GM19452 (cell line): ENCODE measurements around the gene EGLN3.

Experiments used
- ATAC-seq: cut with Tn5 transposase; IDR thresholded peaks from one replicate; pipeline ENCODE4 v1.9.1; 2021; ENCODE audit not compliant: unreplicated experiment

EGLN3 gene

GRCh38 chr14:33915682-33916081 is 35.2 kb downstream of the EGLN3 start:
- no peak for ATAC-seq

GRCh38 chr14:33914676-33915516 is 36.0 kb downstream of the EGLN3 start:
- no peak for ATAC-seq

DNA sequence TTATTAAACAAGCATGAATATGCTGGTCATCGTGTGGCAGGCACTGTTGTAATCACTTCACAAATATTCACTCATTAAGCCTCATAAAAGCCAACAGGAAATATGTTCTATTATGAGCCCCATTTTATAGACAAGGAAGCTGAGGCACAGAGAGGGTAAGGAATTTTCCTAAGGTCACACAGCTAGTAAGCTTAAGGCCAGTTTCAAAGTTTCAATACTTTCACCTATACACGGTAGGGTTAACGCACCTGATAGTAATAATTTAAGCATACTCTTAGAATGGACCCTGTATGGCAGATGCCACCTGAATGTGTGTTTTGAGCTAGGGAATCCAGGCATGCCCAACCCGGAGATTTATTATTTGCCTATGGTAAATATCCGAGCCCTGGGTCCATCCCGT is 39.8 kb downstream of the EGLN3 start:
- ATAC-seq = no peak

GRCh38 chr14:33910435-33910834 is 40.4 kb downstream of the EGLN3 start:
- no peak for ATAC-seq

GRCh38 chr14:33909380-33910084 is 41.3 kb downstream of the EGLN3 start:
- no peak for ATAC-seq

DNA sequence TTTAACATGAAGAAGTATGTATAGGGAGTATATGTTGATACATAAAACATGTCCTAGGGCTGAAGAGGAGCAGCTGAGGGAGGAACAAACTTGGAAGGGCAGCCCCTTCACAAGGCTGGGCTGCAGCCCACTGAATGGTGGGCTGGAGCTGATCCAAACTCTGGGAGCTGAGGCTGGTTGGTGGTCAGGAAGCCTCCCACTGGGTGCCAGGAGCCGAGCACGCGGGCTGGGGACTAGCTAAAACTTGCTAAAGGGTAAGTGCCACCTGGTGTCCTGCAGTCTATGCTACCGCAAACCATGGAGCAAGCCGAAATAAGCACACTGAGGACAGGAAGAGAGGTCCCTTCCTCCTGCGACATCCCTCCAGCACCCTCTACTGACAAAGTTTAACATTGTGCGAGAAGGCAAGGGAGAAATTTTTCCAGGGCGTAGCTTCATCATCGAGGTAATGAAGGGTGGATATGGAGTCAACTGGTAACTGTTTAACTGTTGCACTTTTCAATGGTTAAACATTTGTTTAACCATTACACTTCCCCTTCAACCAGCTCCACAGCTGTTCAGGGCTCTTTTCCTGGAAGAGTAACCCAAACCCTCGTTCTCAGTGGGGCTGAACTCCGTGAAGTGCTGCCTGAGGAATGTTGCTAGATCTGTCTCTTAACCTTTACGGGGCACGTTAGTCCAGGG is 42.2 kb downstream of the EGLN3 start:
- no peak for ATAC-seq

GRCh38 chr14:33906968-33907367 is 43.9 kb downstream of the EGLN3 start:
- no peak for ATAC-seq

DNA sequence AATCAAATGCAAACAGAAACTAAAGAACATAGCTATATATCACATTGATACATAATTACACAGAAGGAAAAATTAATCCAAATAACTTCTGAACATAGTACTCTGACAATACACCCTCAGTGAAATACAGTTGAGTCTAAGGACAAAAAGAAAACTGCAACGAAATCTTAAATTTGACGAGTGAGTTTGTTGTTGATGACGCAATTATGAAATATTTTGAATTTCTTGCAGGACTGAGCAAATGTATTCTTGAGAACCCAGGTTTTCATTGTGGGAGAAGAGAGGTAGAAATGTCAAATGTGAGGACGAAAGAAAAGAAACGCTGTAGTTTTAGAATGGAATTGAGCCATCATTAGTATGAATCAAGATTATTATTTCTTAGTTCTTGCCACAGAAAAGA is 46.3 kb downstream of the EGLN3 start:
- no peak for ATAC-seq

- no peak for ATAC-seq
Measured at GRCh38 chr14:33903369-33903768, 47.5 kb downstream of the EGLN3 start.

- no peak for ATAC-seq
Measured at GRCh38 chr14:33902363-33902762, 48.5 kb downstream of the EGLN3 start.

DNA sequence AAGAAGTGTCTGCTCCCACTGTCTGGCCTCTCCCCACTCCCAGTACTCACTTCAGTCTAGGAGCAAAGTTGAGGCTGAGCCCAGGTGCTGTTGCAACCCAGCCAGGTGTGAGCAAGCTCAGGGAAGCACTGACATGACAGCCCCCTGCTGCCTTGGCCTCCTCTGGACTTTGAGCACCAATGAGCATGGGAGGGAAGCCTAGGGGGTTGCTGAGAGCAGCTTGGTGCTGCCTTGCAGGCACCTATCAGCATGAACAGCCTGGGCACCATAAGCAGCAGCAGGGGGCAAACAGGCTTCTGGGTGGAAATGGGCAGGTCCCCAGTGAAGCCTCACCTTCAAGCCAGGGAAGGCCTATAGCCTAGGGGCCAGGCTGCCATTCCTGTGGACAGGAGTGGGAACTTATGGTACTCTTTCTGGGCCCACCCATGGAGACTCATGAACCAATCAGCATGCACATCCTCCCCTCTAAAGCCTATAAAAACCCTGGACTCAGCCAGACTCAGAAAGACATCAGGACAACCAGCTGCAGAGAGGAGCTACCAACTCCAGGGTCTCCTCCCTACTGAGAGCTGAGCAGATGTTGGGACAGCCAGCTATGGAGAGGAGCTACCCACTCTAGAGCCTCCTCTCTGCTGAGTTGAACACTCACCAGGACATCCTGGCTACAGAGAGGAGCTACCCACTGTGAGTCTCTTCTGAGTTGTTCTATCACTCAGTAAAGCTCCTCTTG is 49.3 kb downstream of the EGLN3 start:
- no peak for ATAC-seq

DNA sequence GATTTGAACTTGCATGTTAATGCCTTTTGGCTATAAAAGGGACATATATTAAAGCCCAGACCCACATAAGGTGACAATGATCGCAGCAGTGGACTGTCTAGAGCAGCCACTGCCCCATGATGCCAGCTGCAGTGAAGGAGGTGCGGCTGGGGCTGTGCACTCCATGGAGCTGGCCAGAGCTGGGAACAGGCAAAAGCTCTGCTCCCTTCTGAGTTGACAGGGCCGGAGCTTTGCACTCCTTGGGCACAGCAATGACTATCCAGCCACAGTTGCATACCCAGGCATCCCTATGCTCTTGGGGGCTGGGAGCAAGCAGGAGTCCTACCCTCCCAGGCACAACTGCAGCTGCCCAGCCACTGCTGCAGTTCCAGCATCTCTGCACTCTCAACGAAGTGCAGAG is 50.2 kb downstream of the EGLN3 start:
- no peak for ATAC-seq

DNA sequence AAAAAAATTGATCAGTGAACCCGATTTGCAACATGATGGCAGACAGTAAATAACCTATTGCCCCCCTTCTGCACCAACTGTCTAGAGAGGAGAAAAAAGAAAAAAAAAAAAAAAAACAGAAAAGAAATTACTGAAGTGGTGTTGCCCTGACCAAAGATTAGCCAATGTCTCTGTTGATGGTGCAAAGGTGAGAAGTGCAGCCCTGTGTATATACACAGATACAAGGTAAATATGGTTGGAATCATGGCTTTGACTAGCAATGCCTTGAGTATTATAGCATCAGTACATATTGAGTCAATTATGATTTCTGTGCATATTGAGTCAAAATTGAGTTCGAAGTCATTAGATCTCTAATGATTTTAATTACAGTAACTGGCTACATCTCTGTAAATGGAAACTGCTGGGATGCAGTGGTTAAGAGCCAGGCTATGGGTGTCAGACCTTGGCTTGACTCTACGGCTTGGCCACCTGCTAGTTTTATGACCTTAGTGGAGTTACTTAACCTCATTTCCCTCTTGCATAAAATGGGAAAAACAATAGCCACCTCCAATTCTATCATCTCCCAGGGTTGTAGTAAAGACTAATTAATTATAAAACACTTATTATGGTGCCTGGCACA is 51.0 kb downstream of the EGLN3 start:
- no peak for ATAC-seq

GRCh38 chr14:33897878-33898535 is 52.9 kb downstream of the EGLN3 start:
- no peak for ATAC-seq

DNA sequence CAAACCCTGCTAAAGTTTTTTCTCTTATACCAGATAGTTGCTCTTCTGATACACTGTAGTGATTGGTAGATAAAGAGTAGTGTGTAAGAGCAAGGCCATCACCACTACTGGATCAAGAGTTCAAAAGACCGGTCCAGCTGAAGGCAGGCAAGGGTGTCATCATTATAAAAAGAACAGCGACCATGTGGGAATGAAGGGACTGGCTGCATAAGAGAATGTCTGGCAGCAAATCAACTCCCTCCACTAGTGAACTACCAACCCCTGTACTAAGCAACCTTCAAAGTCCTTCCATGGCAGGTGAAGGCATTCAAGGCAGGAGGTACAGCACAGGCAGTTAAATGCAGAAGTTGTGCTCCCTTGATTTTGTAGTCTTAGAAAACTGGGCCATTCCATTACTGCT is 53.5 kb downstream of the EGLN3 start:
- ATAC-seq = no peak

- no peak for ATAC-seq
Measured at GRCh38 chr14:33894339-33894738, 56.5 kb downstream of the EGLN3 start.

DNA sequence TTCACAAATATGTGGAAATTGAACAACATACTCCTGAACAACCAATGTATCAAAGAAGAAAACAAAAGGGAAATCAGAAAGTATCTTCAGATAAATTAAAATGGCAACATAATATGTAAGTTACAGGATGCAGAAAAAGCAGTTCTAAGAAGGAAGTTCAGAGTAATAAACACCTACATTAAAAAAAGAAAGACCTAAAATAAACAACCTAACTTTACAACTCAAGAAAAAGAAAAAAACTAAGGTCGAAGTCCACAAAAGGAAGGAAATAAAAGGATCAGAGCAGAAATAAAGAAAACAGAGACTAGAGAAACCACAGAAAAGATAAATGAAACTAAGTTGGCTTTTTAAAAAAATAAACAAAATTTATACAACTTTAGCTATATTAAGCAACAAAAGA is 59.2 kb downstream of the EGLN3 start:
- no peak for ATAC-seq

DNA sequence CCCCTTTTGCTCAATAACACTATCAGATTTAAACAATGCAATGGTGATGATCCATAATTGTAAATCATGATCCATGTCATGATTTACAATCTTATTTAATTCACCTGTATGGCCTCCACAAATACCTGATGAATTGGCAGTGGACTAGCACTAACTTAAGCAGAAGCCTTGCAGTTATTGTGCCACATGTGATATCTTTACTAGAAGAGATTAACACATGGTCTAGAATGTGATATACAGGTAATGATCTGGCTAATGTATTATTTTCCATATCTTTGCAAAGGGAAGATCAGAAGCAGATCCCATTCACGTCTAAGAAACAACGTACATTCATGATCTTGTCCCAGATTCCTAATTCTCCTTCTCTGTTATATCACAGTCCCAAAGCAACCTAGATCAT is 66.0 kb downstream of the EGLN3 start:
- ATAC-seq = no peak

DNA sequence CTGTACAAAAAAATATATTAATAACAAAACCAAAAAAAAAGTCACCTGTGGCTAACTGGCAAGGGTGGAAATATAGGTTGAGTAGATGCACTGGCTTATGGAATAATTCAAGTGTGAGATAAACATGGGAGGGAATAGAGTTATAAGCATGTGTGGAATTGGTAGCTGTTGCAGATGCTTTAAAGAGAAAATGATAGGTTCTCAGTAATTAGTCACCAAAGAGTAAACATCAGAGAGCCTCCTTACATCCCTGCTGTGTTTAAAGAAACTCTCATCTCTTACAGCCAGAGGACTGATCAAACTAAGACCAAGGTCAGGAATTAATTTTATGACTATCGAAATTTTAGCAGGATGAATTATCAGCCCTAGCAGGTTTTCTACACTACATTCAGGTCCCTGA is 70.5 kb downstream of the EGLN3 start:
- ATAC-seq = no peak

- no peak for ATAC-seq
Measured at GRCh38 chr14:33879684-33880286, 71.1 kb downstream of the EGLN3 start.
